GM23338 (cell line): ENCODE measurements around the gene SMARCA2.

Source experiments
- CTCF ChIP-seq, 2 experiments: fragments of 200-600 bp in 1 of 2; sonication (generic) in 1 of 2; conservative IDR thresholded peaks; 2 replicates each; pipeline versions ENCODE4 v1.5.1 to v1.6.1; 2016 to 2017; ENCODE audit warnings: antibody characterized with exemption in 2 of 2, low read depth in 2 of 2, mild to moderate bottlenecking in 2 of 2, moderate library complexity in 1 of 2
- EZH2 ChIP-seq: fragments of 200-600 bp; sonication (generic); IDR thresholded peaks from one replicate; pipeline ENCODE4 v1.8.0; 2017; ENCODE audit warnings: antibody characterized with exemption, mild to moderate bottlenecking, low read depth; ENCODE audit not compliant: unreplicated experiment
- EZH2phosphoT487 ChIP-seq: fragments of 200-600 bp; sonication (generic); IDR thresholded peaks from one replicate; pipeline ENCODE4 v1.8.1; 2018; ENCODE audit warnings: antibody characterized with exemption; ENCODE audit not compliant: unreplicated experiment
- JUNB ChIP-seq: IDR thresholded peaks from one replicate; pipeline ENCODE4 v1.6.1; 2016; ENCODE audit warnings: antibody characterized with exemption; ENCODE audit not compliant: unreplicated experiment
- POLR2AphosphoS5 ChIP-seq: IDR thresholded peaks from 2 replicates; pipeline ENCODE4 v1.6.1; 2016; ENCODE audit warnings: antibody characterized with exemption, low read depth
- REST ChIP-seq: IDR thresholded peaks from one replicate; pipeline ENCODE4 v1.6.1; 2018; ENCODE audit warnings: antibody characterized with exemption; ENCODE audit not compliant: unreplicated experiment

- TF ChIP-seq JUNB (no peak), POLR2AphosphoS5 (no peak), CTCF (conservative IDR thresholded peaks at IDR 0.05; ENCODE audit: low read depth in 2 of 2) (no peak), EZH2 (no peak), EZH2phosphoT487 (no peak), REST (no peak)
Observed at GRCh38 chr9:2138646-2139045, 123.5 kb downstream of the SMARCA2 start.
